B cell (primary cell): ENCODE measurements around the gene MYH10. TPM values are rescaled to one million over a fixed set of nuclear protein-coding genes. Genes with fewer than 3 reads are reported as not detected.

Experiments used
- ATAC-seq: fragments of 200-7000 bp; cut with Tn5 transposase; one replicate; pipeline ENCODE4 v1.10.0; 2021; ENCODE audit warnings: low read depth, mild to moderate bottlenecking, moderate number of reproducible peaks, moderate library complexity
- CTCF ChIA-PET: fragments of 350-600 bp; sonication (Branson Sonifier 250); formaldehyde crosslinking; loops from one replicate; lab custom pipeline; 2021; ENCODE audit warnings: antibody characterized with exemption, inconsistent platforms; lab: Charles Lee
- POLR2A ChIA-PET: fragments of 350-600 bp; sonication (Branson Sonifier 250); formaldehyde crosslinking; loops from one replicate; lab custom pipeline; 2021; ENCODE audit warnings: antibody characterized with exemption; lab: Charles Lee
- DNase-seq: peaks from one replicate; pipeline ENCODE4 v3.0.0; 2013
- H2AFZ ChIP-seq: 2 replicates; pipeline ENCODE4 v1.6.1; 2012; ENCODE audit warnings: mild to moderate bottlenecking, low read depth, low read length; ENCODE audit not compliant: insufficient read depth, poor library complexity, severe bottlenecking
- H3K27ac ChIP-seq, 2 donors: 1 replicate in 1 of 2; 2 replicates in 1 of 2; pipeline ENCODE4 v1.5.1; 2012 to 2013; ENCODE audit warnings: low read length in 2 of 2, mild to moderate bottlenecking in 2 of 2, moderate library complexity in 1 of 2
- H3K27me3 ChIP-seq, 4 experiments: fragments of 200-600 bp in 1 of 4; sonication (generic) in 1 of 4; replicated peaks in 1 of 4; 1 replicate in 2 of 4; 2 replicates in 2 of 4; pipeline versions ENCODE4 v1.6.1 to v1.7.0; 2013 to 2016; ENCODE audit warnings: low read length in 3 of 4, mild to moderate bottlenecking in 2 of 4, mixed read lengths in 1 of 4, moderate library complexity in 1 of 4; ENCODE audit not compliant: insufficient read depth in 4 of 4, control insufficient read depth in 3 of 4; ENCODE audit errors: control extremely low read depth in 1 of 4
- H3K36me3 ChIP-seq, 2 experiments: replicated peaks in 1 of 2; 1 replicate in 1 of 2; 2 replicates in 1 of 2; pipeline versions ENCODE4 v1.6.1 to v1.7.1; 2013; ENCODE audit warnings: low read length in 1 of 2; ENCODE audit not compliant: insufficient read depth in 2 of 2, control insufficient read depth in 1 of 2; ENCODE audit errors: control extremely low read depth in 1 of 2, extremely low read depth in 1 of 2
- H3K4me1 ChIP-seq, 2 donors: fragments of 200-600 bp in 1 of 2; sonication (generic) in 1 of 2; 1 replicate in 1 of 2; 2 replicates in 1 of 2; pipeline versions ENCODE4 v1.5.1 to v1.6.1; 2013 to 2017; ENCODE audit warnings: low read length in 2 of 2; ENCODE audit not compliant: control insufficient read depth in 2 of 2, insufficient read depth in 2 of 2
- H3K4me2 ChIP-seq: replicated peaks from 2 replicates; pipeline ENCODE3; 2012; ENCODE audit warnings: mild to moderate bottlenecking, low read depth, low read length; ENCODE audit not compliant: poor library complexity, severe bottlenecking
- H3K4me3 ChIP-seq, 5 experiments: fragments of 200-600 bp in 1 of 5; sonication (generic) in 1 of 5; 1 replicate in 3 of 5; 2 replicates in 2 of 5; pipeline versions ENCODE4 v1.5.1 to v1.7.0; 2011 to 2016; ENCODE audit warnings: low read length in 4 of 5, mild to moderate bottlenecking in 4 of 5, low read depth in 2 of 5, control low read depth in 1 of 5, moderate library complexity in 1 of 5; ENCODE audit not compliant: insufficient read depth in 1 of 5; ENCODE audit errors: control extremely low read depth in 1 of 5, extremely low read depth in 1 of 5
- H3K79me2 ChIP-seq: fragments of 200-600 bp; sonication (generic); one replicate; pipeline ENCODE4 v1.6.0; 2016; ENCODE audit warnings: low read length; ENCODE audit not compliant: control insufficient read depth, insufficient read depth
- H3K9ac ChIP-seq: fragments of 200-600 bp; sonication (generic); 2 replicates; pipeline ENCODE4 v1.6.1; 2017; ENCODE audit warnings: mild to moderate bottlenecking, low read length, moderate library complexity
- H3K9me3 ChIP-seq, 3 donors: one replicate each; pipeline versions ENCODE4 v1.6.1 to v1.7.1; 2013; ENCODE audit warnings: low read length in 2 of 3; ENCODE audit not compliant: control insufficient read depth in 2 of 3, insufficient read depth in 1 of 3; ENCODE audit errors: control extremely low read depth in 1 of 3
- H4K20me1 ChIP-seq: 2 replicates; pipeline ENCODE4 v1.6.0; 2012; ENCODE audit warnings: mild to moderate bottlenecking, low read length; ENCODE audit not compliant: insufficient read depth, control insufficient read depth, poor library complexity, severe bottlenecking
- H3K27ac Mint-ChIP-seq: one replicate; pipeline ENCODE4 v1.8.0; 2021; ENCODE audit warnings: mixed read lengths
- H3K27me3 Mint-ChIP-seq: one replicate; pipeline ENCODE4 v1.8.0; 2021; ENCODE audit warnings: mixed read lengths
- H3K4me1 Mint-ChIP-seq: one replicate; pipeline ENCODE4 v1.8.0; 2021; ENCODE audit warnings: mixed read lengths
- H3K4me3 Mint-ChIP-seq: one replicate; pipeline ENCODE4 v1.8.0; 2021; ENCODE audit warnings: mixed read lengths
- H3K9me3 Mint-ChIP-seq: one replicate; pipeline ENCODE4 v1.8.0; 2022; ENCODE audit warnings: mixed read lengths; ENCODE audit not compliant: insufficient read depth
- CTCF ChIP-seq: fragments of 200-600 bp; IDR thresholded peaks from one replicate; pipeline ENCODE4 v1.8.0; 2022; ENCODE audit warnings: antibody characterized with exemption, mild to moderate bottlenecking
- EZH2 ChIP-seq: IDR thresholded peaks from 2 replicates; pipeline ENCODE4 v1.6.1; 2012; ENCODE audit warnings: borderline replicate concordance, low read depth, mild to moderate bottlenecking, moderate library complexity, low read length; ENCODE audit not compliant: insufficient read depth, poor library complexity, severe bottlenecking
- WGBS: methylation state at CpG from one replicate; pipeline ENCODE4 v1.1.5; 2013; ENCODE audit warnings: missing lambda C conversion rate; ENCODE audit not compliant: insufficient coverage; 5-methylcytosine and 5-hydroxymethylcytosine counted together
- intact Hi-C: fragments of 100-400 bp; cut with micrococcal nuclease; formaldehyde crosslinking; loops from one replicate; pipeline ENCODE4 v1.10.0; 2022
- polyA plus RNA-seq: library from polyadenylated mRNA; depleted of rRNA; stranded (reverse); fragments of >200 nt; gene quantifications from 2 replicates; pipeline ENCODE4 v1.2.3, GENCODE V29; 2012
- total RNA-seq, 2 donors: library from RNA; stranded (reverse); fragments of 120-200 nt in 1 of 2; gene quantifications; 1 replicate in 1 of 2; 2 replicates in 1 of 2; pipeline versions ENCODE4 v1.2.3 to v1.2.4, GENCODE V29; 2013 to 2022

Gene MYH10
- total and polyA plus RNA-seq, 2 donors (not counting 1 experiment from before 2014, with no cell fraction given) = 0.04 to 1.7 TPM

DNA sequence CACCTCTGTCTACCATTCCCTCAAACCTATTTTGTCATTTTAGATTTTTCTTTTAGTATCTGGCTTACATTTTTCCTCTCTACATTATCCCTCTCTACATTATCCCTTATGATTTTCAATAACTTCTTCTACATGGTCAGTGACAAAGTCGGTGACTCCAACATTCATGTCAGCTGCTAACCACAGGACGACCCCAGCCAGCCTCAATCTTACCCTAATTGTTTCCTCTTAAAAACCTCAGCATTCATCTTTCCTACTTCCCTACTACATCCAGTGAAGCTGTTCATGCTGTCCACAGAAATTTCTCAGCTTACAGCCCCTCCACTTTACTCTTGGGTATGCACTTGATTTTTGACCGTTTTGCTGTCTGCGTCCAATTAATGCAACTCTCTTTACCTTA is 8.3 kb downstream of the MYH10 start:
- POLR2A ChIA-PET = no interaction called here
- Mint-ChIP-seq H3K4me1 (no peaks in the 10 kb centered on the region), H3K4me3 (no peak overlapping the region), H3K9me3 (no peaks in the 10 kb centered on the region), H3K27me3 (peaks cover 23% of the 10 kb centered on the region), H3K27ac (no peak overlapping the region)
- CTCF ChIA-PET = no interaction called here
- H4K20me1 ChIP-seq = no peaks in the 10 kb centered on the region
- no peak overlapping the region for H3K4me2 ChIP-seq
- ATAC-seq (no peak), DNase-seq (no peak)
- no peaks in the 10 kb centered on the region for H3K9me3 ChIP-seq
- no peaks in the 10 kb centered on the region for H3K36me3 ChIP-seq
- no peaks in the 10 kb centered on the region for H3K4me1 ChIP-seq
- TF ChIP-seq CTCF (no peak), EZH2 (no peak)
- H2AFZ ChIP-seq = no peak overlapping the region
- H3K27me3 ChIP-seq = peaks cover 0 to 13% (median 8%) of the 10 kb centered on the region in 4 experiments
- H3K9ac ChIP-seq = no peak overlapping the region
- intact Hi-C loops = no loop called here
- no peak overlapping the region for H3K4me3 ChIP-seq
- H3K27ac ChIP-seq = no peak overlapping the region
- 58% methylated on average over 4 of the region's 4 CpGs for WGBS
- H3K79me2 ChIP-seq = no peaks in the 10 kb centered on the region

DNA sequence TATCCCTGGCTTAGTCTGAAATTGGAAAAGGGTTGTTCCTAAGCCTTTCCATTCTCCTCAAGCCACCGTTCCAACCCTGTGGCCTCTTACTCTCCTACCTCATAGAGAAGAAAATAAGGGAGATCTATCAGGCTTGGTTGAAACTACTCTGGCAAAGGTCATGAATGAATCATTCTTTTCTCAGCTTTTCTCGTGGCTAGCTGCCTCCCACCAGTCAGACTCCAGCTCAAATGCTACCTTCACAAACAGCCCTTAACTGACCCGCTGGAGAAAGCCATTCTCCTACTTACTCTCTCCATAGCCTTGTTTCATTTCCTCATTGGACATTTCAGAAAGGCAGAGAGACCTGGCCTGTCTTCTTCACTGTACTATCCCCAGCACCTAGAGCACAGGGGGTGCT is 8.9 kb downstream of the MYH10 start:
- intact Hi-C loops = no loop called here
- 67% methylated on average over 3 of the region's 3 CpGs for WGBS
- Histone ChIP-seq H3K79me2 (no peaks in the 10 kb centered on the region), H3K27me3 (peaks cover 0 to 8% (median 4%) of the 10 kb centered on the region in 4 experiments), H3K36me3 (no peaks in the 10 kb centered on the region), H3K4me2 (no peak overlapping the region), H3K4me3 (no peak overlapping the region), H3K9me3 (no peaks in the 10 kb centered on the region), H2AFZ (no peak overlapping the region), H3K4me1 (no peaks in the 10 kb centered on the region), H3K9ac (no peak overlapping the region), H3K27ac (no peak overlapping the region), H4K20me1 (no peaks in the 10 kb centered on the region)
- POLR2A ChIA-PET = no interaction called here
- H3K9me3 Mint-ChIP-seq = no peaks in the 10 kb centered on the region
- H3K4me3 Mint-ChIP-seq = no peak overlapping the region
- TF ChIP-seq CTCF (no peak), EZH2 (no peak)
- no peaks in the 10 kb centered on the region for H3K4me1 Mint-ChIP-seq
- no peak for DNase-seq
- peaks cover 22% of the 10 kb centered on the region for H3K27me3 Mint-ChIP-seq
- H3K27ac Mint-ChIP-seq = no peak overlapping the region
- CTCF ChIA-PET = no interaction called here
- ATAC-seq = no peak
